ENCODE measurements around the gene NRN1. TPM values are rescaled to one million over a fixed set of nuclear protein-coding genes. Genes with fewer than 3 reads are reported as not detected.
"Not testable (repeated sequence)": the region's sequence is repeated elsewhere in the genome, so short reads cannot be mapped to it uniquely, and the experiment has no call there.

The NRN1 gene
- total and polyA plus RNA-seq, 2 donors (not counting 3 experiments of a cell fraction or from before 2014, with no cell fraction given) = 12.8 to 26.2 TPM

DNA sequence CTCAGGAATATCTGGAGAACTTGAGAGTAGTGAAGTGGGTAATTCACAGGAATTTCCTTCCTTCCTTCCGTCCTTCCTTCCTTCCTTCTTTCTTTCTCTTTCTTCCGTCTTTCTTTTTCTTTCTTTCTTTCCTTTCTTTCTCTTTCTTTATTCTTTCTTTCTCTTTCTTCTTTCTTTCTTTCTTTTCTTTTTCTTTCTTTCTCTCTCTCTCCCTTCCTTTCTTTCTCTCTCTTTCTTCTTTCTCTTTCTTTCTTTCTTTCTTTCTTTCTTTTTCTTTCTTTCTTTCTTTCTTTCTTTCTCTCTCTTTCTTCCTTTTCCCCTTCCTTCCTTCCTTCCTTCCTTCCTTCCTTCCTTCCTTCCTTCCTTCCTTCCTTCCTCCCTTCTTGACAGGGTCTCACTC lies 16.1 kb upstream of the NRN1 start:
- FAIRE-seq; H3K9me1 ChIP-seq (replicated peaks; ENCODE audit: control insufficient read depth, extremely low read depth, insufficient read depth, low read length); dilution Hi-C loops (cut with MboI; ENCODE audit: extremely low pct_ligation_motif_present, low sequenced_read_pairs); H3K36me3 ChIP-seq (ENCODE audit: control insufficient read depth in 2 of 2, extremely low read depth in 1 of 2, insufficient read depth in 2 of 2, low read length in 2 of 2); H3K9ac ChIP-seq (replicated peaks; ENCODE audit: extremely low read depth, insufficient read depth, low read length); H3K9me3 ChIP-seq (replicated peaks; ENCODE audit: control insufficient read depth, insufficient read depth, low read length); H3K27ac ChIP-seq (ENCODE audit: insufficient read depth, low read depth, low read length); H3K4me2 ChIP-seq (ENCODE audit: insufficient read depth, low read length); DNase-seq (ENCODE audit: low read depth, low spot score); H4K20me1 ChIP-seq (replicated peaks; ENCODE audit: control insufficient read depth, extremely low read depth, insufficient read depth, low read length); H3K27me3 ChIP-seq (ENCODE audit: control insufficient read depth in 2 of 2, insufficient read depth in 2 of 2, low read length in 2 of 2); intact Hi-C loops (cut with micrococcal nuclease); BruUV-seq (replicated peaks); H2AFZ ChIP-seq (ENCODE audit: low read depth, low read length); POLR2A ChIA-PET; H3K79me2 ChIP-seq (ENCODE audit: control insufficient read depth, insufficient read depth, low read length); H3K4me3 ChIP-seq (replicated peaks in 1 of 3; ENCODE audit: insufficient read depth in 1 of 3, low read depth in 1 of 3, low read length in 3 of 3): not testable (repeated sequence)
- H3K4me1 ChIP-seq (ENCODE audit: control insufficient read depth, extremely low read depth, insufficient read depth, low read length) = peaks cover 15% of the 10 kb centered on the region
- CTCF ChIA-PET = interaction anchor here (1.0 kb wide), 1 partner anchor 8 kb away, joined by 4 read pairs; no protein-coding TSS in a partner anchor

- Histone ChIP-seq H3K79me2 (ENCODE audit: control insufficient read depth, insufficient read depth, low read length) (no peaks in the 10 kb centered on the region), H3K27ac (ENCODE audit: insufficient read depth, low read depth, low read length) (no peak overlapping the region), H3K4me3 (replicated peaks in 1 of 3; ENCODE audit: insufficient read depth in 1 of 3, low read depth in 1 of 3, low read length in 3 of 3) (peak overlapping the region; percentile 21 to 86 (median 43)), H3K9ac (replicated peaks; ENCODE audit: extremely low read depth, insufficient read depth, low read length) (peak overlapping the region; percentile 27), H4K20me1 (replicated peaks; ENCODE audit: control insufficient read depth, extremely low read depth, insufficient read depth, low read length) (no peaks in the 10 kb centered on the region), H2AFZ (ENCODE audit: low read depth, low read length) (peak overlapping the region; percentile 91), H3K4me2 (ENCODE audit: insufficient read depth, low read length) (peak overlapping the region; percentile 67), H3K9me3 (replicated peaks; ENCODE audit: control insufficient read depth, insufficient read depth, low read length) (no peaks in the 10 kb centered on the region), H3K27me3 (ENCODE audit: control insufficient read depth in 2 of 2, insufficient read depth in 2 of 2, low read length in 2 of 2) (peaks cover 34 to 57% of the 10 kb centered on the region in 2 experiments), H3K4me1 (ENCODE audit: control insufficient read depth, extremely low read depth, insufficient read depth, low read length) (peaks cover 21% of the 10 kb centered on the region), H3K36me3 (ENCODE audit: control insufficient read depth in 2 of 2, extremely low read depth in 1 of 2, insufficient read depth in 2 of 2, low read length in 2 of 2) (no peaks in the 10 kb centered on the region), H3K9me1 (replicated peaks; ENCODE audit: control insufficient read depth, extremely low read depth, insufficient read depth, low read length) (no peaks in the 10 kb centered on the region)
- TF ChIP-seq, protein P1, sequence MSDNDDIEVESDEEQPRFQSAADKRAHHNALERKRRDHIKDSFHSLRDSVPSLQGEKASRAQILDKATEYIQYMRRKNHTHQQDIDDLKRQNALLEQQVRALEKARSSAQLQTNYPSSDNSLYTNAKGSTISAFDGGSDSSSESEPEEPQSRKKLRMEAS (IDR thresholded peaks at IDR 0.05; ENCODE audit: insufficient read depth, insufficient read length) = no peak
- TF ChIP-seq EZH2 (IDR thresholded peaks at IDR 0.05; ENCODE audit: borderline replicate concordance, low read depth, low read length, severe bottlenecking) (no peak), MYC (IDR thresholded peaks at IDR 0.05; ENCODE audit: low read depth, low read length) (no peak), POLR2AphosphoS5 (IDR thresholded peaks at IDR 0.05; ENCODE audit: insufficient read depth, low read depth, low read length) (no peak), FOS (IDR thresholded peaks at IDR 0.05; ENCODE audit: borderline replicate concordance, insufficient read depth, low read length) (no peak), JUN (IDR thresholded peaks at IDR 0.05; ENCODE audit: borderline replicate concordance, insufficient read depth, insufficient read length, low read depth) (no peak), GATA2 (IDR thresholded peaks at IDR 0.05; ENCODE audit: insufficient read depth, insufficient read length, low read depth, low read length) (no peak)
- TF ChIP-seq, protein P2, sequence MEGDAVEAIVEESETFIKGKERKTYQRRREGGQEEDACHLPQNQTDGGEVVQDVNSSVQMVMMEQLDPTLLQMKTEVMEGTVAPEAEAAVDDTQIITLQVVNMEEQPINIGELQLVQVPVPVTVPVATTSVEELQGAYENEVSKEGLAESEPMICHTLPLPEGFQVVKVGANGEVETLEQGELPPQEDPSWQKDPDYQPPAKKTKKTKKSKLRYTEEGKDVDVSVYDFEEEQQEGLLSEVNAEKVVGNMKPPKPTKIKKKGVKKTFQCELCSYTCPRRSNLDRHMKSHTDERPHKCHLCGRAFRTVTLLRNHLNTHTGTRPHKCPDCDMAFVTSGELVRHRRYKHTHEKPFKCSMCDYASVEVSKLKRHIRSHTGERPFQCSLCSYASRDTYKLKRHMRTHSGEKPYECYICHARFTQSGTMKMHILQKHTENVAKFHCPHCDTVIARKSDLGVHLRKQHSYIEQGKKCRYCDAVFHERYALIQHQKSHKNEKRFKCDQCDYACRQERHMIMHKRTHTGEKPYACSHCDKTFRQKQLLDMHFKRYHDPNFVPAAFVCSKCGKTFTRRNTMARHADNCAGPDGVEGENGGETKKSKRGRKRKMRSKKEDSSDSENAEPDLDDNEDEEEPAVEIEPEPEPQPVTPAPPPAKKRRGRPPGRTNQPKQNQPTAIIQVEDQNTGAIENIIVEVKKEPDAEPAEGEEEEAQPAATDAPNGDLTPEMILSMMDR (IDR thresholded peaks at IDR 0.05; ENCODE audit: extremely low read depth in 1 of 2, insufficient read depth in 1 of 2, low read depth in 1 of 2, low read length in 2 of 2) = no peak
- intact Hi-C loops (cut with micrococcal nuclease) (loop anchor here (1.0 to 5.0 kb wide), 5 partner anchors 13 to 1303 kb away; partner anchors contain the start of gene SSR1), dilution Hi-C loops (cut with MboI; ENCODE audit: extremely low pct_ligation_motif_present, low sequenced_read_pairs) (no loop called here)
- FAIRE-seq (peak; percentile 73), DNase-seq (ENCODE audit: low read depth, low spot score) (peak; percentile 86)
- no TSS peak for BruUV-seq (replicated peaks)
- POLR2A ChIA-PET = interaction anchor here (0.6 kb wide), 1 partner anchor 646 kb away, joined by 4 read pairs; no protein-coding TSS in a partner anchor
- CTCF ChIA-PET = interaction anchor here (0.8 to 3.9 kb wide), 4 partner anchors 18 to 586 kb away, joined by 3 to 10 read pairs (median 4); no protein-coding TSS in a partner anchor
Observed at GRCh38 chr6:6008648-6009421, 2.1 kb upstream of the NRN1 start.

Measured in endothelial cell of umbilical vein (primary cell).